Amniotic stem cell (primary cell): ENCODE data around the gene SUPT16H.
"Not testable (repeated sequence)": the region's sequence is repeated elsewhere in the genome, so short reads cannot be mapped to it uniquely, and the experiment has no call there.

ENCODE experiments used
- DNase-seq: peaks from one replicate; lab custom pipeline; 2025; lab: John Stamatoyannopoulos, UW

The SUPT16H gene

DNA sequence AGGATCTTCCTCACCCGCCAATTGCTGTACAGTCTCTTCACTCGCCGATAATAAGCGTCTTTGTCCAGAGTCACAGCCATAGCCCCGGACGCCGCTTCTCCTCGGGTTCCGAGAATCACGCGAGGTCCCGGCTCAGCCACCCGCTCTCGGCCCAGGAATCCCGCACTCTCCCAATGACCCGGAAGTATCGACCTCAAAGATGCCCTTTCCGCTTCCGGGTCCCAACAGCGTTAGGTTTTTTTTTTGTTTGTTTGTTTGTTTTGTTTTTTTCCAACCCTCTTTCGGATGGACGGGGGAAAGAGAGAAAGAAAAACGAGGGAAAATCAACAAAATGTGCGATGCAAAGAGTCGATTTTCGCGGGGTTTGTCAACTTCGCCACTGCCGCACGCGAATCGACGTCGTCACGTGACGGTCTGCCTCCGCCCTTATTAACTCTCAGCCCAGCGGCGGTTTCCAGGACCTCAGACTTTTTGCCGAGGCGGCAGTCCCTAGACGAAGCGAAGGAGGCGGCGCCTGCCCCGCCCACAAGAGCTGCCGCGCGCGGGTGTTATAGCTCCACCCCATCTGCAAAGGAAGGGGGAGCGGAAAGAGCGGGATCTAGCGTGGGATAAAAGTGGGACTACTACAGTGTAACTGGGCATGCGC lies at the start of gene SUPT16H:
Gene SUPT16H (minus strand): TSS at position 172 of the 646 bp plus-strand sequence. CDS start 92 bp downstream, at position 80.
- DNase-seq: peak; percentile 95

- DNase-seq: no peak
Measured at GRCh38 chr14:21431126-21431525, 47.3 kb upstream of the SUPT16H start.

DNA sequence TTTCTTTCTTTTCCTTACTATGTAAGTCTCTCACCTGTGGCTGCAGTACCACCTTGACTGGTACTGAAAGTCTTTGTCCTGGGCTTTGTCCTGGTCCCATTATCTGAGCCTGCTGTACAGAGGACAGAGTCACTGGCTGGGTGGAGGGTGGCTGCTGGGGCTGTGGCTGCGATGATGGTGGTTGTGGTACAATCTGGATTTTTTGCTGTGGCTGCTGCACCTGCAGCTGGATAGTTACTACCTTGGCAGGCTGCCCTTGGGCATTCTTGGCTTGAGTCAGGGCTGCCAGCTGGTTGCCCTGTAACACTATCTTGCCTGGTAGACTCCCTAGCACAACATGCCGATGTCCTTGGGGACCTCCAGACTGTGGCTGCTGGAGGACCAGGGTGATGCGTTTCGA lies 45.1 kb upstream of the SUPT16H start:
- DNase-seq: no peak

GRCh38 chr14:21426692-21427091 lies 42.9 kb upstream of the SUPT16H start:
- DNase-seq: no peak

GRCh38 chr14:21419528-21419927 lies 35.7 kb upstream of the SUPT16H start:
- DNase-seq: no peak

DNA sequence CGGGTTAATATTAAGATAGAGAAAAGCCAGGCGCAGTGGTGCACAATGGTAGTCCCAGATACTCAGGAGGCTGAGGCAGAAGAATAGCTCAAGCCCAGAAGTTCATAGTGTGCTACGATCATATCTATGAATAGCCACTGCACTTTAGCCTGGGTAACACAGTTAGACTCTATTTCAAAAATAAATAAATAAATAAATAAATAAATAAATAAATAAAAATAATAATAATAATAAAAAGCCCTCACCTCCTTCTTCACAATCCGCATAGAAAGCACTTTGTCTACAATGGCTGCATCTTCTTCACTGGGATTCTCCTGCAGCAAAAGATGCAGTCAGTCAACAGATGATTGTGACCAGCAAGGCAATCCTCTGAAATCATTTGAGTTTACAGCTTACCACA lies 31.5 kb upstream of the SUPT16H start:
- no peak for DNase-seq

GRCh38 chr14:21414137-21414631 lies 30.4 kb upstream of the SUPT16H start:
- no peak for DNase-seq

DNA sequence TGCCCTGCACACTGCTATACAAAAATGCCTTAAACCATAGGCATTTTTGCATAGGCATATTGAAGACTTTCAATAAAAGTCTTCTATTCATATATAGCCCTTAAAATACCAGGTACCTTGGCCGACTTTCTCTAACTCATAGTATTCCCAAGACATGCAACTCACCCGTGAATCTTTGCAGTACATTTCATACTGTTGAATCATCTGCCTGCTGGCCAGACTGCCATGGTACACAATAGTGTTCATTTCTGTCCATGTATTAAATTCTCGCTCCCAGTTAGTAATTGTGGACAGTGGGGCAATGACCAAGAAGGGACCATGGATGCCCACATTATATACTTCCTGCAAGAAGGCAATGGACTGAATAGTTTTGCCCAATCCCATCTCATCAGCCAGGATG lies 24.3 kb upstream of the SUPT16H start:
- peak; percentile 27 for DNase-seq

- DNase-seq: no peak
Measured at GRCh38 chr14:21406213-21406612, 22.4 kb upstream of the SUPT16H start.

GRCh38 chr14:21405097-21405496 lies 21.3 kb upstream of the SUPT16H start:
- no peak for DNase-seq

GRCh38 chr14:21399311-21399870 lies 15.6 kb upstream of the SUPT16H start:
- no peak for DNase-seq

DNA sequence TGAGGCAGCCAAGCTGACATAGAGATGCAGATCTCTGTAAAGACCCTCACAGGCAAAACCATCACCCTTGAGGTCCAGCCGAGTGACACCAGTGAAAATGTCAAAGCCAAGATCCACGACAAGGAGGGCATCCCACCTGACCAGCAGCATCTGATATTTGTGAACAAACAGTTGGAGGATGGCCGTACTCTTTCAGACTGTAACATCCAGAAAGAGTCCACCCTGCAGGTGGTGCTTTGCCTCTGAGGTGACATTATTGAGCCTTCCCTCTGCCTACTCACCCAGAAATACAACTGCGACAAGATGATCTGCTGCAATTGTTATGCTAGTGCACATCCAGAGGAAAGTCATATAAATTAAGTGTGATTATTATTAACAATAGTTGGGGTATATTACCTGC lies 15.1 kb upstream of the SUPT16H start:
- no peak for DNase-seq

GRCh38 chr14:21395450-21395849 lies 11.6 kb upstream of the SUPT16H start:
- DNase-seq: no peak

GRCh38 chr14:21385188-21385904 lies 1.5 kb upstream of the SUPT16H start:
- DNase-seq: no peak

DNA sequence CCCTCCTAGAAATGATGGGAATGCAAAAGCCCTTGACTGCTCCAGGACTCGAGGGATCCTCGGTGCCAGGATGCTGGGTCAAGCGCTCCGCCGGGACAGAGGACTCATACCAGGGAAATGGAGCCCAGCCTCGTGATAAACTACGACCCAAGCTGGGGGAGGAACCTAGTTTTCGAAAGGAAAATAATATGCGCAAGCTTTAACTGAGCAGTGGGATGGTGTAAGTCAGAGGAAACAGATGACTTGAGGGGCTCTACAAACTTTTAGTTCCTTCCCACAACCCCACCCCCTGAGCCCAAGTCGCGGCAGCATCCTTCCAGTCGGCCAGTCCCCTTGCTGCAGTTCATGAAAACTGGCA lies 654 bp upstream of the SUPT16H start:
- DNase-seq: no peak

- DNase-seq: peak; percentile 2
Measured at GRCh38 chr14:21382886-21383847, 652 bp downstream of the SUPT16H start.

- no peak for DNase-seq
Measured at GRCh38 chr14:21382095-21382494, 1.7 kb downstream of the SUPT16H start.

GRCh38 chr14:21379338-21379737 lies 4.5 kb downstream of the SUPT16H start:
- no peak for DNase-seq

- DNase-seq: no peak
Measured at GRCh38 chr14:21373980-21374379, 9.8 kb downstream of the SUPT16H start.

- DNase-seq: not testable (repeated sequence)
Measured at GRCh38 chr14:21372814-21373213, 11.0 kb downstream of the SUPT16H start.

DNA sequence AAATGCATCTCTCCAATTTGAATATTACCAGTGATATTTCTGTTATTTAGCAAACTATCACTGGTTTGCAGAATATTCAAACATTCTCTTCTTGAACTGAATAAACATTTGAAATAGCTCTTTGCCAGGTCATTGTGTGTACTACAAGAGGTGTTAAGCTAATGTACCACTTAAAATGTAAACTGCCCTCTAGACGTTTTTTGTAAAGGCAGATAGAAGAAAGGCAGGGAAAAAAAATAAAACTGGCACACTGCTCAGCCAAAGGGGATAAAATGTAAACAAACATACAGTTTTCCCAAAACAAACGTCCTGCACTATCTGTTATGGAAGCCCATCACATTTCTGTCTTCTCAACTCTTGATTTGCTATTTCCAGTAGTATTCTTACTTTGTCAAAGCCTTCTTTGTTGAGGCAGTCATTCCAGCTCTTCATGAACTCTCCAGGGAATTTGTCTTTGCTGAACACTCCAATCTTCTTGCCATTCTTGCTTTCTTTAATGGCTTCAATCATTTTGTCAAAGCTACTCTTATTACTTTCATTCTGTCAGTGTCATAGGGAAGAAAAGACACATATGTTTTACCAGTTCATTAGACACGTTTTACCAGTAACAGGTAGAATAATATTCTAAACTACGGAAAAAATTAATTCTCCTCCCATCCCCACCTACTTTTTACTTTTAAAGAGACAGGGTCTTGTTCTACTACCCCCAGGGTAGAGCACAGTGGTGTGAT lies 13.7 kb downstream of the SUPT16H start:
- no peak for DNase-seq
